GM21825 (cell line): ENCODE data around the gene KIFC3.
"Not testable (repeated sequence)": the region's sequence is repeated elsewhere in the genome, so short reads cannot be mapped to it uniquely, and the experiment has no call there.

Experiments used
- ATAC-seq: cut with Tn5 transposase; IDR thresholded peaks from one replicate; pipeline ENCODE4 v1.9.1; 2021; ENCODE audit warnings: mild to moderate bottlenecking, moderate library complexity; ENCODE audit not compliant: unreplicated experiment

KIFC3 gene

GRCh38 chr16:57741660-57742191, 60.6 kb downstream of the KIFC3 start:
- no peak for ATAC-seq

- no peak for ATAC-seq
Measured at GRCh38 chr16:57740423-57741071, 61.7 kb downstream of the KIFC3 start.

GRCh38 chr16:57739756-57740422, 62.4 kb downstream of the KIFC3 start:
- no peak for ATAC-seq

- ATAC-seq, result no peak
Measured at GRCh38 chr16:57738844-57739243, 63.4 kb downstream of the KIFC3 start.

GRCh38 chr16:57736419-57737351, 65.6 kb downstream of the KIFC3 start:
- ATAC-seq, result no peak

GRCh38 chr16:57735755-57736418, 66.4 kb downstream of the KIFC3 start, which contains the start of gene KATNB1:
Gene KATNB1 (plus strand): TSS chr16:57735770. CDS start chr16:57737244, 1,474 bp downstream.
- no peak for ATAC-seq

- ATAC-seq, result peak; percentile 84
Measured at GRCh38 chr16:57734925-57735754, 67.2 kb downstream of the KIFC3 start.

- no peak for ATAC-seq
Measured at GRCh38 chr16:57734308-57734924, 67.9 kb downstream of the KIFC3 start.

GRCh38 chr16:57732714-57733113, 69.6 kb downstream of the KIFC3 start:
- no peak for ATAC-seq

- ATAC-seq, result no peak
Measured at GRCh38 chr16:57732037-57732436, 70.3 kb downstream of the KIFC3 start.

- ATAC-seq, result no peak
Measured at GRCh38 chr16:57730771-57731730, 71.2 kb downstream of the KIFC3 start.

GRCh38 chr16:57729852-57730251, 72.4 kb downstream of the KIFC3 start:
- ATAC-seq, result not testable (repeated sequence)

GRCh38 chr16:57729182-57729484, 73.2 kb downstream of the KIFC3 start:
- ATAC-seq, result no peak

GRCh38 chr16:57728336-57729181, 73.7 kb downstream of the KIFC3 start:
- ATAC-seq, result no peak

GRCh38 chr16:57727610-57728009, 74.7 kb downstream of the KIFC3 start:
- no peak for ATAC-seq

- ATAC-seq, result no peak
Measured at GRCh38 chr16:57726433-57726947, 75.8 kb downstream of the KIFC3 start.

GRCh38 chr16:57725976-57726375, 76.3 kb downstream of the KIFC3 start:
- no peak for ATAC-seq
